Stimulated activated CD4-positive, alpha-beta T cell treated with anti-CD3 and anti-CD28 coated beads, Interleukin-2, amount 100 ng/mL, for 24 hours (primary cell): ENCODE measurements around the gene ADAMTS17.

Source experiments
- DNase-seq, 2 donors: peaks; one replicate each; pipeline ENCODE4 v3.0.0-alpha.2; 2020

Gene ADAMTS17

DNA sequence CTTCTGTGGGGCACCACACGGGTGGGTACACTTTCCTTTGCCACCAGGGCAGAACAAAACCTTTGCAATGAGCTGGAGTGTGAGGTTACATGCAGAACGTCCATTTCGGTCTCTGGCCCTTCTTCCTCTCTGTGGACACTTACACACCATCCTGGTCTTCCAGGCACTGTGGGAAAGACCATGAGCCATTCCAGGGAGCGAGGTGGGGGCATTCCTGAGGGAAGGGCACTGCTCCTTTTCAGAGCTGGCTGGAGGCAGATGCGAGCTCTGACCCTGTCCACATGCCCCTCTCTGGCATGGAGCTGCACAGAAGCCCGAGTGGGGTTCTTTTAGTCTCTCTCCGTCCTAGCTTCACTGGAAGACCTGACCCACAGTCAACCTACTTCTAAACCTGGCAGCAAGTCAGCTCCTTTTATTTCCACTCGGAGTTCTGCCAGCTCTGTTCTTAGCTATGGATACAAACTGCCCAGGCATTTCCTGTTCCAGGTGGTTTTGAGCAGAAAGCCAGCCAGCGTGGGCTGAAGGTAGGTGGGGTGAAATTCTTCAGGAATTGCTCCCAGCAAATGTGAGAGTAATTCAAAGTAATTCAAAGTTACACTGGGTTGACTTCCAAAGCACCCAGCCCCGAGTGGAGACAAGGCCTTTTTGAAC lies 281.4 kb downstream of the ADAMTS17 start:
- no peak for DNase-seq

- DNase-seq: no peak
Measured at GRCh38 chr15:100059521-100059920, 282.3 kb downstream of the ADAMTS17 start.

DNA sequence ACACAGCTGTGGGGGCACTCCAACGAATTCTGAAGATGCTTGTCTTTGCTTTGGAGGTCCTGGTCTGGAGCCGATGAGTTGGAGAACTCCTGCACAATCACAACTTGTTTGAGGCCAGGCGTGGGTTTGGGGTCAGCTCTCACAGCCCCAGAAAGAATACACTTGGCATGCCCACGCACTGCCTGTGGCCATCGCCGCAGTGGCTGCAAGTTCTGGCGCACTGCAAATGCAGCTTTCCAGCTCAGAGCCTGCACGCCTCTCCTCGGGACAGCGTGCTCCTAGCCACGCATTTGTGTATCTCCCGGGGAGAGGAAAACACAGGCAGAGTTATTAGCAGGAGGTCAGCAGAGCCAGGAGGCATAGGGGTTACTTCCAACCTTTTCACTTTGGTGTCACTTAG lies 282.7 kb downstream of the ADAMTS17 start:
- DNase-seq: no peak

GRCh38 chr15:100058458-100058857 lies 283.3 kb downstream of the ADAMTS17 start:
- no peak for DNase-seq

GRCh38 chr15:100057281-100057680 lies 284.5 kb downstream of the ADAMTS17 start:
- no peak for DNase-seq

DNA sequence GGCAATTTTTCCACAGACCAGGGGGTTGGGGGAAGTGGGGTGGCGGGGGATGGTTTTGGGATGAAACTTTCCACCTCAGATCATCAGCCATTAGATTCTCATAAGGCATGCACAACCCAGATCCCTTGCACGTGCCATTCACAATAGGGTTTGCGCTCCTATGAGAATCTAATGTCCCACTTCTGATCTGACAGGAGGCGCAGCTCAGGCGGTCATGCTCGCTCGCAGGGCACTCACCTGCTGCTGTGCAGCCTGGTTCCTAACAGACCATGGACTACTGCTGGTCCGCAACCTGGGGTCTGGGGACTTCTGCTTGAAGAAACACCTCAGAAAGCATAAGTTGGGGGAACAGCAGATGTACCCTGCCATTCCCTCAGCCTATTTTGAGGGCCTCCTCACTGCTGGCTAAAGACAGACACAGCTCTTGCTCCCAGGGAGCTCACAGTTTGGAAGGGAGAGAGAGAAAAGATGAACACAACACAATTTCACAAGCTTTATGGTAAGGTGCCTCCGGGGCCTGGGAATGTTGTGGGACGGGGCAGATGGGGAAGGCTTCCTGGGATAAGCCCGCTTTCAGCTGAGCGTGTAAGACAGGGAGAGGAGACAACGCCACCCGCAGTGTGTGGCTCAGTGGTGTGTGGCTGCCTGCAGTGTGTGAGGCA lies 285.2 kb downstream of the ADAMTS17 start:
- no peak for DNase-seq

GRCh38 chr15:100055821-100056220 lies 286.0 kb downstream of the ADAMTS17 start:
- DNase-seq: no peak

- no peak for DNase-seq
Measured at GRCh38 chr15:100054539-100054938, 287.2 kb downstream of the ADAMTS17 start.

GRCh38 chr15:100053474-100054121 lies 288.2 kb downstream of the ADAMTS17 start:
- DNase-seq: no peak

GRCh38 chr15:100052716-100053473 lies 288.9 kb downstream of the ADAMTS17 start:
- DNase-seq: no peak

DNA sequence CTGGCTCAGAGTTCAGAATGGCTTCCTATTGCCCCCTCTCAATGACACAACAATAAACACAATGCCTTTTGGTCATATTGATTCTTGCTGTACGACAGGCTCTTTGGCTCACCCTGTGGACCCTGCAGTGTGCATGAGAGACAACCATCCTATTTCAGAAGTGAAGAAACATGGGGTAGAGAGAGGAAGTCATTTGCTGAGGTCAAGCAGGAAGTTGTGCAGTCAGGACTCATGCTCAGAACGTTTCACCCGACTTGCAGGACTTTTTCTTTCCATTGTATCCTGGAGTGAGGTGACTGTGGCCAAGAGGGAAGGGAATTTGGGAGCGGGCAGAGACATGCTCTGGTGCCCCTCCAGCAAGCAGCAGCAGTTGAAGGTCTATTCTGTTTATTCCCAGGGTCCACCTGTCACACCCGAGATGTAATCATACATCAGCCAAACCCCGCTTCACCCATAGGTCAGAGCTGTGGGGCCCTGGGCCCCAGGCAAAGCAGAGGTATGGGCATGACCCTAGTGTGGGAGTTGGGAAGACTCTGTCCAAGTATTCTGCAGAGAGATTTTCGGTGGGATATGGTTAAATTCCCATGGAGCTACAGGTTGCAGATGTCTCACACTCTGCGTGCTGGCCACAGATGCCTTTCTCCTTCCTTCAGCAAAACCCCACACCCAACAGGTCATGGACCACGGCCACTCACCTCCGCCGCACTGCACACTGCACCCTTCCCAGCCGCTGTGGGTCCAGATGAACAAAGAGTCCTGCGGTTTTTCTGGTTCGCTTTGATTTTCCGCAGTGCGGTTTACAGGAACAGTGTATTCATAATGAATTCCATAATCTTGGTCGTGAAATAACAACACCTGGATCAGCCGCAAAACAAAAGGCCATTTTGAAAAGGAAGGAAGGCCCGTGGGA lies 290.6 kb downstream of the ADAMTS17 start:
- DNase-seq: no peak

DNA sequence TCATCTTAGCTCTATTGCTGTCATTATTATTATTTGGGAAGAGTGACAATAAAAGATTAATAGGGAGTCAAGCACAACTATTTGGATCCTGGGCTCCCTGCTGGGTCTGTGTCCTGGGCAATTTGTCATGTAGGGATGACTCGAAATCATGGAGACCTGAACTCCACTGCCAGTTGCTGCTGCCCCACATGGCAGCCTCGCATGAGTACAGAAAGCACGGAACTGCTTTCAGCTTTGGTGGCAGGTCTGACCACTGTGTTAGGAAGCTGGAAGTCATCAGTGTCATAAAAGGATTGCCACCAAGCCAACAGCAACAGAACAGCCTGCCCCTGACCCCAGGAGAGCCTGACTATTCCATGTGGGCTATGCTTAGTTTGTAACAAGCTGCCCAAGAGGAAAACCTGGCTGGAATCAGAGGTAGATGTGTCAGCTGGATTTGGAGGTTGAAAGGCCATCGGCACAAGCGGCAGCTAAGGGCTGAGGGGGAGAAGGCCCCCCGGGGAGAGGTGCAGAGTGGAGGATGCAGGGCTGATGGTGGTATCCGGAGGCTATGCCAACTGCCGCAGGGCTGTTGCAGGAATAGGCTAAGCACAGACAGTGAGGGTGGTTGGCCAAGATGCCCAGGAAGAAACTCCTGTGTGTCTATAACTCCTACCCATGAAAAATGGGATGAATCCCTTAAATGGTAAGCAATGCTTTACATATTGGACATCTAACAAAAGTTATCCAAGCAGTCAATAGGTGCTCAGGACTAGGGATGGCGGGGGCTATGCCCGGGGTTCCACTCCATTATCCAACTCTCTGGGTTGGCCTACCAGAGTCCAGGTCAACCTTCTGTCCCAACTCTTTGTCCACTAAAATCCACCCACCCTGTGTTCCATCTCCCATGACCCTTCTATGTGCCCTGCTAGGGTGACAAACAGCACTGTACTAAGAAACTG lies 291.6 kb downstream of the ADAMTS17 start:
- DNase-seq: no peak

GRCh38 chr15:100049483-100049882 lies 292.3 kb downstream of the ADAMTS17 start:
- no peak for DNase-seq

DNA sequence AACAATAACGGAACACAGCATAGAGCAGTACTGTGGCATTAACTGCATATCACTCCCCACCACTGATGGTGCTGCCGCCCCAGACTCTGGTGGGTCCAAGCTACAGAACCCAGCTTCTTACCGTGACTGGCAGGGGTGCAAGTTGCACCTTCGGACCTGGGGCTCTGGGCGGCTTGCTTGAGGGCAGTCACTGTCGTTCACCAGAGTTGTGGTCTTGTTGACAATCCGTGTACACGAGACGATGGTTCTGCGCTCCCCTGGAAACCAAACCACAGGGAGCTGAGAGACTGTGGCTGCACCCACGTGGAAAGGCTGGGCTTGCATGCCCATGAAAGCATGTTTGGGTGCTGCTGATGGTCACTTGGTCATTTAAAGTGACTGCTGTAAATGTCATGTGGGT lies 293.0 kb downstream of the ADAMTS17 start:
- no peak for DNase-seq

DNA sequence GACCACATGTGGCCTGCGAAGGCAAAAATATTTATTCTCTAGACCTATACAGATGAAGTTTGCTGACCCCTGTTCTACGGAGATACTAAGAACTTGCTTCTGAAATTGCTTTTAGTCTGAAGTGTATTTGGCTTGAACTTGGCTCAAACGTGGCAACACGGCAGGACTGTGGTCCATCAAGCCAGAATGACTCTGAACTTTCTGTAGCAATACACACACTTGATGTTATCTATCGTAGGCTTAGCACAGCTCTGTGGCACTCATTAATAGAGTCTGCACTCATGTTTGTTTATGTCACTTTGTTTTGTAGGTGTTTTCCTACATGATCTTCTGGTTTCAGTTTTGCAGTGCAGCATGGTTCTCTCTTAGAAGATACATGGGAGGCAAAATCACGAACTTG lies 298.1 kb downstream of the ADAMTS17 start:
- DNase-seq: no peak

DNA sequence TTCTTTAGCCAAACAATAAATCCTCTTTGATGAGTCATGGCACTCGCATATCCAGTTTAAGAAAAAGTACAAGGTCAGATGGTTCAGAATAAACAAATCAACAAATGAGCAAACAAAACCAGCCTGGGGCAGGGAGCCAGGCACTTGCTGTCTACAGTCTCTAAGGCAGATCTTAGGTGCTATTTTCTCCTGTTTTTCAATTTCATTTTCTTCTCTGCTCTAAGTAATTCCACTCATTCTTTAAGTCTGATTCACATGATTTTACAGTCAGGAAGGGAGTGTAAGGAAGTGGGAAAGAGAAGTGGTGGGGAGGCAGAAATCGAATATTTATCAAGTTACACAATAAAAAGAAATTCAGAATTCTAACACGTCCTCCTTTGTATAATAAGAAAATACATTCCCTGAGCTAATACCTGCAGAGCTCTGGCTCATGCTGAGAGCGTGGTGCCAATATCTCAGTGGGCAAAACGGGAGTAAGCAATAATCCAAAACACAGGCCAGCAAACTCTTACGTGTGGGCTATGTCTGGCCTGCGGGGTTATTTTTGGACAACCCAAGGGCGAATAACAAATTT lies 298.6 kb downstream of the ADAMTS17 start:
- DNase-seq: no peak

DNA sequence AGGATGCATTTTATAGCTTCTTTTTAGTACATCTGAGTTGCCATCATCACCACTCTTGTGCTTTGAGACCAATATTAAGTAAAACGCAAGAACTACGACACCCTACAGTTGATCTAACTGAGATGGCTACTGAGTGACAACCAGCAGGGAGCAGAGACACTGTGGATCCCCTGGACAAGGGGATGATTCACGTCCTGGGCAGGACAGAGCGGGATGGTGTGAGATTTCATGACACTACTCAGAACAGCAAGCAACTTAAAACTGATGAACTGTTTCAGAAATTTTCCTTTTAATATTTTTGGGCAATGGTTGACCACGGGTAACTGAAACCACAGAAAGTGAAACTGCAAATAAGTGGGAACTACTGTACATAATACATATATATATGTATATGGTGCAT lies 299.2 kb downstream of the ADAMTS17 start:
- no peak for DNase-seq

- no peak for DNase-seq
Measured at GRCh38 chr15:100041127-100041828, 300.5 kb downstream of the ADAMTS17 start.

DNA sequence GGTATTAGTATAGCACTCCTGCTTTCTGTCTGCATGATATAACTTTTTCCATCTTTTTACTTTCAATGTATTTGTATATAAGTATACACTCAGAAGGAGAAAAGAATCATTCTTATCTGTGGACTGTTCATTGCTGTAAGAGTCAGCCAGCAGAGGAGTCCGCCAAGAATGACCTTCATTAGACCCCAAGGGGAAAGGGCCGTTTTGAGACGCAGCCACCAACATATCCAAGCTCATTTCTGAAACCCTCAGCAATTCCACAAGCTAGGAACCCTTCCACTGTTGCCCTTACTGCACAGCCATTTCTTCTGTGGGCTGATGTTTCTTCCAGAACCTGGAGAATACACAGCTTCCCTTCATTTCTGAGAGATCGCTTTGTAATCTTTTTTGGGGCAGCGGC lies 301.8 kb downstream of the ADAMTS17 start:
- DNase-seq: no peak

GRCh38 chr15:100038736-100039135 lies 303.0 kb downstream of the ADAMTS17 start:
- DNase-seq: no peak
